GM12878 (cell line): ENCODE results near the gene RAB37. TPM values are rescaled to one million over a fixed set of nuclear protein-coding genes. Genes with fewer than 3 reads are reported as not detected.

Source experiments
- ATAC-seq: fragments of 200-7000 bp; cut with Tn5 transposase; 3 replicates; pipeline ENCODE4 v1.9.1; 2020; ENCODE audit warnings: mild to moderate bottlenecking, moderate library complexity
- BruUV-seq: library from RNA; stranded (reverse); fragments of 400-500 nt; replicated peaks from 2 replicates; lab custom pipeline; 2021; lab: Mats Ljungman, UMichigan
- CTCF ChIA-PET: fragments of 300-600 bp; sonication (Branson Sonifier 250); formaldehyde crosslinking; extraction: SDS; loops from one replicate; lab custom pipeline; 2021; ENCODE audit warnings: inconsistent platforms; lab: Yijun Ruan, JAX
- POLR2A ChIA-PET: fragments of 350-600 bp; formaldehyde crosslinking; extraction: SDS; loops from one replicate; lab custom pipeline; 2021; ENCODE audit warnings: inconsistent platforms; lab: Charles Lee
- RAD21 ChIA-PET: fragments of 300-600 bp; sonication (Branson Sonifier 250); formaldehyde crosslinking; loops from one replicate; lab custom pipeline; 2023; ENCODE audit warnings: antibody characterized with exemption; ENCODE audit not compliant: unreplicated experiment; lab: Charles Lee
- SMC1A ChIA-PET: fragments of 300-600 bp; sonication (Branson Sonifier 250); formaldehyde crosslinking; loops from one replicate; lab custom pipeline; 2023; ENCODE audit not compliant: unreplicated experiment, uncharacterized antibody; lab: Charles Lee
- DNase-seq: peaks from one replicate; pipeline ENCODE4 v3.0.0-alpha.2; 2011; ENCODE audit warnings: low read depth, low spot score
- FAIRE-seq: peaks from 3 replicates; lab custom pipeline; 2011; peaks lifted over from hg19 to GRCh38; lab: Jason Lieb, UNC
- H2AFZ ChIP-seq: 2 replicates; pipeline ENCODE4 v1.6.0; 2011; ENCODE audit warnings: low read depth, low read length, control low read depth; ENCODE audit not compliant: control insufficient read depth
- H3K27ac ChIP-seq: 2 replicates; pipeline ENCODE4 v1.5.1; 2011; ENCODE audit warnings: control low read depth; ENCODE audit not compliant: control insufficient read depth, insufficient read depth
- H3K27me3 ChIP-seq, 2 experiments: replicated peaks in 1 of 2; 2 replicates each; pipeline versions ENCODE4 v1.6.0 to v1.6.1; 2011; ENCODE audit warnings: low read length in 1 of 2; ENCODE audit not compliant: control insufficient read depth in 2 of 2, insufficient read depth in 2 of 2
- H3K36me3 ChIP-seq, 2 experiments: 2 replicates each; pipeline ENCODE4 v1.5.1; 2011; ENCODE audit warnings: low read length in 1 of 2; ENCODE audit not compliant: control insufficient read depth in 2 of 2, insufficient read depth in 2 of 2
- H3K4me1 ChIP-seq: 2 replicates; pipeline ENCODE4 v1.6.1; 2011; ENCODE audit warnings: mild to moderate bottlenecking, low read length, moderate library complexity, mixed read lengths; ENCODE audit not compliant: control insufficient read depth, insufficient read depth
- H3K4me2 ChIP-seq: 2 replicates; pipeline ENCODE4 v1.6.0; 2011; ENCODE audit warnings: control low read depth; ENCODE audit not compliant: control insufficient read depth, insufficient read depth
- H3K4me3 ChIP-seq: fragments of 200-600 bp; sonication (generic); 2 replicates; pipeline ENCODE4 v1.5.1; 2016
- H3K79me2 ChIP-seq: 2 replicates; pipeline ENCODE4 v1.6.0; 2011; ENCODE audit warnings: low read length; ENCODE audit not compliant: control insufficient read depth, insufficient read depth
- H3K9ac ChIP-seq: 2 replicates; pipeline ENCODE4 v1.8.0; 2011; ENCODE audit warnings: low read length, control low read depth, mixed read lengths; ENCODE audit not compliant: control insufficient read depth, insufficient read depth
- H3K9me3 ChIP-seq: replicated peaks from 3 replicates; pipeline ENCODE4 v1.5.1; 2011; ENCODE audit warnings: mild to moderate bottlenecking, low read length; ENCODE audit not compliant: control insufficient read depth, insufficient read depth
- H4K20me1 ChIP-seq: 2 replicates; pipeline ENCODE4 v1.6.0; 2011; ENCODE audit not compliant: control insufficient read depth, insufficient read depth
- DPF2 ChIP-seq: fragments of 450-650 bp; IDR thresholded peaks from 2 replicates; pipeline ENCODE4 v1.6.1; 2017; ENCODE audit warnings: mild to moderate bottlenecking
- ESRRA ChIP-seq: IDR thresholded peaks from 2 replicates; pipeline ENCODE4 v1.6.1; 2012; ENCODE audit warnings: mild to moderate bottlenecking, low read length, improper control_type of control experiment
- HDAC6 ChIP-seq: fragments of 200-600 bp; sonication (generic); IDR thresholded peaks from one replicate; pipeline ENCODE4 v1.8.0; 2017; ENCODE audit warnings: antibody characterized with exemption; ENCODE audit not compliant: unreplicated experiment
- LARP7 ChIP-seq: fragments of 450-650 bp; IDR thresholded peaks from 2 replicates; pipeline ENCODE4 v1.6.1; 2017; ENCODE audit warnings: mild to moderate bottlenecking
- MTA3 ChIP-seq: IDR thresholded peaks from 2 replicates; pipeline ENCODE4 v1.6.1; 2012; ENCODE audit warnings: low read length, inconsistent platforms, borderline replicate concordance
- NKRF ChIP-seq: fragments of 450-650 bp; conservative IDR thresholded peaks from 2 replicates; pipeline ENCODE4 v1.6.1; 2017; ENCODE audit warnings: mild to moderate bottlenecking, moderate library complexity
- NR2C2 ChIP-seq: IDR thresholded peaks from 2 replicates; pipeline ENCODE4 v1.6.1; 2011; ENCODE audit warnings: borderline replicate concordance, low read depth; ENCODE audit not compliant: control insufficient read depth, insufficient read length
- PAX5 ChIP-seq: IDR thresholded peaks from 2 replicates; pipeline ENCODE4 v1.6.1; 2011; ENCODE audit warnings: low read depth, low read length, borderline replicate concordance
- ZBTB33 ChIP-seq: fragments of 450-650 bp; IDR thresholded peaks from 2 replicates; pipeline ENCODE4 v1.6.1; 2017; ENCODE audit warnings: mild to moderate bottlenecking
- WGBS: methylation state at CpG from one replicate; pipeline ENCODE4 v1.1.6; 2016; ENCODE audit warnings: low lambda C conversion rate; ENCODE audit not compliant: insufficient replicate concordance, insufficient coverage; ENCODE audit errors: missing lambda C conversion rate; 5-methylcytosine and 5-hydroxymethylcytosine counted together
- in situ Hi-C: fragments of 300-500 bp; cut with MboI; formaldehyde crosslinking; loops from 9 replicates; pipeline ENCODE4 v1.14.3; 2018; ENCODE audit warnings: mixed read lengths
- intact Hi-C: fragments of 100-400 bp; cut with micrococcal nuclease; formaldehyde crosslinking; loops from one replicate; pipeline ENCODE4 v1.14.2; 2022; ENCODE audit not compliant: unreplicated experiment
- polyA plus RNA-seq, 11 experiments: library from polyadenylated mRNA; depleted of rRNA in 4 of 11; unstranded in 6 of 11; stranded (reverse) in 5 of 11; fragments of >200 nt; fragmentation: Nextera tagmentation in 4 of 11; fragmentation: Illumina TruSeq in 1 of 11; extraction: Ambion mirVana in 4 of 11; extraction: Trizol in 1 of 11; gene quantifications; 1 replicate in 1 of 11; 2 replicates in 10 of 11; pipeline versions ENCODE4 v1.2.1 to v1.2.3, GENCODE V29; 2011 to 2016; ENCODE audit warnings: inconsistent platforms in 2 of 11, missing spikeins in 2 of 11, low read depth in 1 of 11
- total RNA-seq, 4 experiments: library from RNA; depleted of rRNA in 3 of 4; stranded (reverse); fragments of >200 nt in 3 of 4; fragmentation: Illumina TruSeq in 1 of 4; extraction: Trizol in 1 of 4; gene quantifications; 2 replicates each; pipeline versions ENCODE4 v1.2.1 to v1.2.3, GENCODE V29; 2013 to 2021

The RAB37 gene
- total and polyA plus RNA-seq, 10 of the 15 experiments (the other 5 are each of a cell fraction or from before 2014, with no cell fraction given), result 0.48 to 5.6 (median 1.7) TPM

GRCh38 chr17:74778960-74779359, 41.9 kb downstream of the RAB37 start (continued):
- TF ChIP-seq NKRF (no peak), ESRRA (no peak), ZBTB33 (no peak), DPF2 (no peak), HDAC6 (no peak), PAX5 (no peak), MTA3 (no peak), LARP7 (no peak)

- 19% methylated on average over 8 of the region's 8 CpGs for WGBS
- Histone ChIP-seq H3K9me3 (no peaks in the 10 kb centered on the region), H3K79me2 (peaks cover 16% of the 10 kb centered on the region), H3K9ac (no peak overlapping the region), H3K36me3 (no peaks in the 10 kb centered on the region; a peak in 1 of 4 replicates), H4K20me1 (no peaks in the 10 kb centered on the region; the same call in 1 of the 2 replicates), H3K27ac (0 out of 2 replicates have a peak overlapping the region, but pooled peaks have one; percentile 43), H3K4me2 (peak overlapping the region; percentile 19), H3K27me3 (no peaks in the 10 kb centered on the region), H3K4me3 (no peak overlapping the region; the same call in 1 of the 2 replicates), H2AFZ (no peak overlapping the region), H3K4me1 (peaks cover 33% of the 10 kb centered on the region)
- ChIA-PET POLR2A (interaction anchor here (1.3 kb wide), 1 partner anchor 23 kb away, joined by 3 read pairs; no protein-coding TSS in a partner anchor), CTCF (interaction anchor here (0.6 to 4.7 kb wide), 5 partner anchors 12 to 122 kb away, joined by 3 to 32 read pairs (median 6); no protein-coding TSS in a partner anchor), SMC1A (interaction anchor here (1.4 to 3.5 kb wide), 4 partner anchors 9 to 122 kb away, joined by 5 to 13 read pairs (median 6); no protein-coding TSS in a partner anchor), RAD21 (interaction anchor here (0.6 to 1.5 kb wide), 2 partner anchors 123 to 484 kb away, joined by 3 read pairs; no protein-coding TSS in a partner anchor)
- in situ Hi-C loops (no loop called here), intact Hi-C loops (no loop called here)
- FAIRE-seq (no peak), ATAC-seq (no peak), DNase-seq (no peak)
- BruUV-seq, result no TSS peak
- no peak for TF ChIP-seq NR2C2
Observed at GRCh38 chr17:74779501-74779900, 42.4 kb downstream of the RAB37 start.
